Right atrium auricular region (tissue), 2 donors: ENCODE results near the gene CDK19. TPM values are rescaled to one million over a fixed set of nuclear protein-coding genes. Genes with fewer than 3 reads are reported as not detected.

Experiments
- DNase-seq: peaks from one replicate; pipeline ENCODE4 v3.0.0-alpha.2; 2019; ENCODE audit warnings: low spot score
- H3K27ac ChIP-seq, 2 donors: fragments of 200-600 bp; sonication (generic); 1 replicate in 1 of 2; 2 replicates in 1 of 2; pipeline ENCODE4 v1.5.1; 2016 to 2019
- H3K27me3 ChIP-seq, 2 donors: fragments of 200-600 bp; sonication (generic); one replicate each; pipeline versions ENCODE4 v1.5.1 to v1.6.0; 2017 to 2019
- H3K36me3 ChIP-seq: fragments of 200-600 bp; sonication (generic); one replicate; pipeline ENCODE4 v1.5.1; 2016
- H3K4me1 ChIP-seq, 2 donors: fragments of 200-600 bp; sonication (generic); one replicate each; pipeline versions ENCODE4 v1.5.1 to v1.6.0; 2017 to 2019
- H3K4me3 ChIP-seq, 2 donors: fragments of 200-600 bp; sonication (generic); 1 replicate in 1 of 2; 2 replicates in 1 of 2; pipeline ENCODE4 v1.5.1; 2017 to 2019; ENCODE audit warnings: mild to moderate bottlenecking in 1 of 2, moderate library complexity in 1 of 2
- H3K9me3 ChIP-seq, 2 donors: fragments of 200-600 bp; sonication (generic); one replicate each; pipeline ENCODE4 v1.5.1; 2019
- CTCF ChIP-seq, 2 donors: fragments of 200-600 bp; sonication (generic); IDR thresholded peaks; one replicate each; pipeline ENCODE4 v1.5.1; 2019; ENCODE audit warnings: antibody characterized with exemption in 2 of 2
- total RNA-seq, 2 donors: library from RNA; depleted of rRNA; stranded (reverse); fragments of >200 nt; gene quantifications; one replicate each; pipeline ENCODE4 v1.1.0, GENCODE V29; 2016

Gene CDK19
- total RNA-seq, 2 donors from 2014 or later: 5.7 to 6.3 TPM

DNA sequence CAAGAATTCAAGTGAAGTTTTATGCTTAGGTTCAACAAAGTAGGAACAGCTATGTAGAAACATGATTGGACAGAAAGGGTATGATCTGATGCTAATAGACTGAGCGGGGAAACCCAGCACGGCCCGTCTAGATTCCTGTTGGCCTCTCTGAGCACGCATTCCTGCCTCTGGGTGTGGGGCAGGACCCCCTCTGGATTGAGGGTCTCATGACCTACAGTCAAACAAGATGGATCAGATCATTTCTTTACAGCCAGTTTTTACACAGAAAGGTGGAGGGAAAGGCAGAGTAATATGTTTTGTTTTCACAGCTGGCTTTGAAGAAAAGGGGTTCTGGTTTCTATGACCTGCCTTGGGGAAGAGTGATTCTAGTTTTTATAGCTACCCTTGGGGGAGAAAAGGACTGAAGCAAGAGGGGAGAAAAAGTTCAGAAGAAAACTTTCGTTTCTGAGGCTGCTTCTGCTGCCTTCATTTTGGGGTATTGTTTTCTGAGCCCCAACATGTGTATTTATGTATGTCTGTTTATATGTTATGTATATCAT lies 239.3 kb downstream of the CDK19 start:
- no peak for DNase-seq
- no peaks in the 10 kb centered on the region for H3K4me1 ChIP-seq
- H3K4me3 ChIP-seq: no peak overlapping the region
- no peaks in the 10 kb centered on the region for H3K36me3 ChIP-seq
- no peak overlapping the region for H3K27ac ChIP-seq
- no peaks in the 10 kb centered on the region for H3K9me3 ChIP-seq
- no peaks in the 10 kb centered on the region for H3K27me3 ChIP-seq
- no peak for TF ChIP-seq CTCF (IDR thresholded peaks at IDR 0.05)

DNA sequence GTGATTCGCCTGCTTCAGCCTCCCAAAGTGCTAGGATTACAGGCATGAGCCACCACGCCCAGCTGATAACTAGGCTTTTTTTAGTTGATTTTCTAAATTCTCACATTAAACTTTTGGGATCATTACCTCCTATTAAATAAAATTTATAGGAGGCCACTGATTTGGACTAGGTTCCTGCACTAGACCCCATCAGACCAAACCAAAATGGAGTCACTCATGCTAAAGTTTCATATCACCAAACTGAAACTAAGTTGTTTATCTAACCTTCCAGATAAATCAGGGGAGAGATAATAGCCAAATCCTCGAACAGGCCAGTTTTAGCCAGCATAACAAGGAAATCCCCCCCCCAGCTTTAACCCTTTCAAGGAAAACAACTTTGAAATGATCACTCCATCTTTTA lies 240.5 kb downstream of the CDK19 start:
- TF ChIP-seq CTCF (IDR thresholded peaks at IDR 0.05): no peak
- no peaks in the 10 kb centered on the region for H3K27me3 ChIP-seq
- no peaks in the 10 kb centered on the region for H3K36me3 ChIP-seq
- H3K4me1 ChIP-seq: no peaks in the 10 kb centered on the region
- H3K27ac ChIP-seq: no peak overlapping the region
- no peaks in the 10 kb centered on the region for H3K9me3 ChIP-seq
- no peak for DNase-seq
- H3K4me3 ChIP-seq: no peak overlapping the region

DNA sequence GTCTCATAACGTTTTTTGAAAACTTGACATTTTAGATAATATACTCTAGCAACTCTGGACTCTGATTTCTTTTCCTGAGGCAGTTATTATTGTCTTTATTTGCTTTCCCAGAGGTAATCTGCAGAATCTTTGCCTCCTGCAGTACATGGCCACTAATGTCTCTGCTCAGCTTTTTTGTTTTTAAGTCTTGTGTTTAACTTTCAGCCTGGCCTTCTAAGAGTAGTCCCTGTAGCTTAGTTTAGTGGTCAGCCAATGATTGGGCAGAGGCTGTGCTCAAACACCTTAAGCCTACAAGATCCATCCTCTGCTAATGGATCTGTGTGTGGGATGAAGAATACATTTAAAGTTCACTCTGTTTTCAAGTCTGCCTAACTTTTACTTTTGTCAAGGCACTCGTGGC lies 241.7 kb downstream of the CDK19 start:
- H3K27me3 ChIP-seq: no peaks in the 10 kb centered on the region
- no peak overlapping the region for H3K27ac ChIP-seq
- TF ChIP-seq CTCF (IDR thresholded peaks at IDR 0.05): no peak
- no peaks in the 10 kb centered on the region for H3K36me3 ChIP-seq
- H3K9me3 ChIP-seq: no peaks in the 10 kb centered on the region
- H3K4me1 ChIP-seq: no peaks in the 10 kb centered on the region
- no peak for DNase-seq
- H3K4me3 ChIP-seq: no peak overlapping the region

GRCh38 chr6:110573136-110573535 lies 242.1 kb downstream of the CDK19 start:
- Histone ChIP-seq H3K4me3 (no peak overlapping the region), H3K4me1 (no peaks in the 10 kb centered on the region), H3K27me3 (no peaks in the 10 kb centered on the region), H3K9me3 (no peaks in the 10 kb centered on the region), H3K27ac (no peak overlapping the region), H3K36me3 (no peaks in the 10 kb centered on the region)
- no peak for TF ChIP-seq CTCF (IDR thresholded peaks at IDR 0.05)
- no peak for DNase-seq

DNA sequence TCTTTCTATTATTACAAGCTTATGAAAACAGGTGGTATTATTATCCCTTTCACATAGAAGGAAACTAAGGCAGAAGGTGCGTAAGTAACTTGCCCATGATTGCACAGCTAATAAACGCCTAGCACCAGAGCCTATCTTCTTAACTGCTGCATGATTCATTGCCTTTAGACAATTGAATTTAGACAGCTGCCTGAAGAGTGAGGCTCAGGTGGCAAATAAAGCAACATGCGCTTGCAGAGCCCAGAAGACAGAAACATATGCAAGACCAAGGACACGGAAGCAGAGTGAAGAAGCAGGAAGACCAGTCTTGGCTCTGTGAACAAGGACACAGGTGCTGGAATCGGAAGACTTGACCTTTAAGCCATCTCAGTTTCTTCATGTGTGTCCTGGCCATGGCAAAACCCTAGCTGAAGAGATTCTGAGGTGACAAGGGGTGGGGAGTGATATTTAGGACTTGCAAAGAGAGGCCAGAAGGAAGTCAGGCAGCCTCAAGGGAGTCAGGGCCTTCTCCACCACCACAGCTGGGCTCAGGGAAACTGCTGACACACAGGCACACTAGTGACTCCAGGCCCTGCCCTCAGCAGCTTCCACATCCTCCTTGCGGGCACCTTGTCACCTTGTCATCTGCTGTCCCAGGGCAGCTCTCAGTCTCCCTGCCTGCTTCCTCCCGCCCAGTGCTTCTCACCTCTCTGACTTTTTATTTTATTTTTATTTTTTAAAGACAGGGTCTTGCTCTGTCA lies 247.1 kb downstream of the CDK19 start:
- Histone ChIP-seq H3K36me3 (no peaks in the 10 kb centered on the region), H3K27ac (no peak overlapping the region), H3K9me3 (no peaks in the 10 kb centered on the region), H3K4me3 (no peak overlapping the region), H3K4me1 (peaks cover 0 to 15% of the 10 kb centered on the region in 2 donors), H3K27me3 (no peaks in the 10 kb centered on the region)
- DNase-seq: no peak
- TF ChIP-seq CTCF (IDR thresholded peaks at IDR 0.05): no peak
